Measurements from ENCODE around the gene UAP1L1. TPM values are rescaled to one million over a fixed set of nuclear protein-coding genes. Genes with fewer than 3 reads are reported as not detected.

Gene UAP1L1
- total RNA-seq, 1 donor from 2014 or later: 13.3 TPM

DNA sequence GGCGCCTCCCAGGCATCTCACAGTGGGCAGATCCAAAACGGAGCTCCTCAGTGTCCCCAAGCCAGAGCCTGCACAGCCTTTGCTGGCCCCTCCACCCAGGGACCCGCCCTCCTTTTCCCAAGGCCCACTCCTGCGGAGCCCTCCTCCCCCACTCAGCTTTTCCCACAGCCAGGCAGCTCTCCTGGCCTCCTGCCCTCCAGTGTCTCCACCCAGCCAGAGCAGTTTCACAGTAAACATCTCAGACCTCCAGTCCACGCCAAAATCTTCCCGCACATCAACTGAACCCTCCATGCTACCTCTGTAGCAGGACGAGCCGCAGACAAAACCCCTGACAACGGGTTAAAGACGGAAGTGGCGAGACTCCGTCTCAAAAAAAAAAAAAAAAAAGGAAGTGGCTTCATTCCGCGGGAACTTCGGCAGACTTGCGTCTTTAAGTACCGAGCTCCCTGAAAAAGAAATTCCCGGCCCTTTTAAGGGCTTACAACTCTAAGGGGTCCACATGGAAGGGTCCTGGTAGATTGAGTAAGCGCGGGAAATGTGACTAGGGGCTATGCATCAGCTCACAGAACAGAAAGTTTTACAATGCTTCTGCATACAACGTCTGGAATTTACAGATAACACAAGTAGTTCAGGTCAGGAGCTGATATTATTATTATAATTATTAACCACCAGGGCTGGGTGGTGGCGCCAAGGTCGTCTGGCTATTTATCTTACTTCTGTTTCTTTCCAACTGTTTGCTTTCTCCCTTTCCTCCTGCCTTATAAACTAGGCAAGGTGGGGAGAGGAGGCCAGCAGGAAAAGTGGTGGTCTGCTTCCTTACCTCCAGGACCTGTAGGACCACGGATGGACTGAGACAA lies 50.2 kb downstream of the UAP1L1 start:
- intact Hi-C loops (cut with DNase I): no loop called here
- TF ChIP-seq POLR2A (IDR thresholded peaks at IDR 0.05): no peak
- Histone ChIP-seq H3K27me3 (no peaks in the 10 kb centered on the region), H3K27ac (no peak overlapping the region), H3K4me1 (peaks cover 25% of the 10 kb centered on the region), H3K36me3 (no peaks in the 10 kb centered on the region), H3K9me3 (no peaks in the 10 kb centered on the region), H3K4me3 (peak overlapping the region; percentile 23 to 26)
- no peak for DNase-seq (ENCODE audit: extremely low spot score in 2 of 2)

DNA sequence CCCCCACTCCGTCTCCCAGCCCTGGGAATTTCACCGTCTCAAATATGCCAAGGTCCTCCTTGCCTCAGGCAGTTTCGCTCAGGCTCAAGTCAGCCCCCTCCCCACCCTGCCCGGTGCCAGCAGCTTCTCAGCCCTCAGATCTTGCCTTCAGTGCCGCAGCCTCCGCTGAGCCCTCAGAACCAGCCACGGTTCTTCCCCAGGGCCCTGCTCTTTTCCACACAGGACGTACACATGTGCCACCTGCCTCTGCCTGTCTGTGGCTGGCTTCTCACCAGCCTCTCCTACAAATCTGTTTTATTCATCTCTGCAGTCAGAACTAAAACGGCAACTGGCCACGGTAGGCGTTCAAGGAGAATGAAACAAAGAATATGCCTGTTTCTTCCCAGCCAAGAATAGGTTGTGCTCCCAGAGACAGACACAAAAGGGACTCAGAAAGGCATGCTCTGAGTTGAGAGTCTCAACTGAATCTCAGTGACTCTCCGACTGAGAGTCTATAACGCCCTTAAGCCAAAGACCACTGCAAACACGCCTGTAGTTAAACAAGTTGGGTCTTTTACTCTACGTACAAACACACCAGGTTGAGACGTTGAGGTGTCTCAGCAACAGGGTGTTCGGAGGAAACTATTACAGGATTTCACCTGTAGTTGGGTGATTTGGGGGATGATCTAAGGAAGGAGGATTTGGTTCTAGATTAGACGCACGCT lies 51.0 kb downstream of the UAP1L1 start:
- Histone ChIP-seq H3K4me3 (peak overlapping the region; percentile 58 to 61), H3K9me3 (no peaks in the 10 kb centered on the region), H3K36me3 (no peaks in the 10 kb centered on the region), H3K27ac (no peak overlapping the region), H3K4me1 (peaks cover 25% of the 10 kb centered on the region), H3K27me3 (no peaks in the 10 kb centered on the region)
- intact Hi-C loops (cut with DNase I): no loop called here
- no peak for DNase-seq (ENCODE audit: extremely low spot score in 2 of 2)
- TF ChIP-seq, protein P1, sequence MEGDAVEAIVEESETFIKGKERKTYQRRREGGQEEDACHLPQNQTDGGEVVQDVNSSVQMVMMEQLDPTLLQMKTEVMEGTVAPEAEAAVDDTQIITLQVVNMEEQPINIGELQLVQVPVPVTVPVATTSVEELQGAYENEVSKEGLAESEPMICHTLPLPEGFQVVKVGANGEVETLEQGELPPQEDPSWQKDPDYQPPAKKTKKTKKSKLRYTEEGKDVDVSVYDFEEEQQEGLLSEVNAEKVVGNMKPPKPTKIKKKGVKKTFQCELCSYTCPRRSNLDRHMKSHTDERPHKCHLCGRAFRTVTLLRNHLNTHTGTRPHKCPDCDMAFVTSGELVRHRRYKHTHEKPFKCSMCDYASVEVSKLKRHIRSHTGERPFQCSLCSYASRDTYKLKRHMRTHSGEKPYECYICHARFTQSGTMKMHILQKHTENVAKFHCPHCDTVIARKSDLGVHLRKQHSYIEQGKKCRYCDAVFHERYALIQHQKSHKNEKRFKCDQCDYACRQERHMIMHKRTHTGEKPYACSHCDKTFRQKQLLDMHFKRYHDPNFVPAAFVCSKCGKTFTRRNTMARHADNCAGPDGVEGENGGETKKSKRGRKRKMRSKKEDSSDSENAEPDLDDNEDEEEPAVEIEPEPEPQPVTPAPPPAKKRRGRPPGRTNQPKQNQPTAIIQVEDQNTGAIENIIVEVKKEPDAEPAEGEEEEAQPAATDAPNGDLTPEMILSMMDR (IDR thresholded peaks at IDR 0.05): no peak
- TF ChIP-seq POLR2AphosphoS5 (IDR thresholded peaks at IDR 0.05; ENCODE audit: insufficient read depth in 1 of 2, low read depth in 1 of 2): no peak
- TF ChIP-seq POLR2A (IDR thresholded peaks at IDR 0.05): no peak

DNA sequence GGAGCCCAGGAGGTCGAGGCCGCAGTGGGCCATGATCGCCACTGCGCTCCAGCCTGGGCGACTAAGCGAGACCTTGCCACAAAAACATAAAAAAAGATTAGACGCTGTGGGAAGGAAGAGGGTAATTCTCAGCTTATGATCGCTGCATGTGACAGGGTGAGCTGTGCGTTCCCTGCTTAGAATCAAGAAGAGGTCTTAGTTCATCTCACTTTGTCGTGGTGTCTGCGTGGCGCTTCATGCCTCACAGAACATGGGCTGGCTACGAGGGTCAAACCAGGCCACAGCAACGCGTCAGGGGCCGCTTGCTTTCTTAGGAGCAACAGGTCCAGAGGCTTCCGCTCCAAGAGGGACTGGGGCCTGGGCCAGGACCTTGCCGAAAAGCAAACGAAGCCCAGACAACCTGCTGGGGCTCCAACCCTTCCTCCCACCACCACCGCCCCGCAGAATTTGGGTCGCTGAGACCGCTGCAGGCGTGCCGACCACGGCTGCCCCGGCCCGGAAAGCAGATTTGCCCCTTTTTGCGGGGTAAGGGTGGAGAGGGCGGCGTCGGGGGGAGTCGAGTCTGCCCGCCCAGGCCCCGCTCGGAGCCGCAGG lies 51.6 kb downstream of the UAP1L1 start:
- no peaks in the 10 kb centered on the region for H3K36me3 ChIP-seq
- H3K4me3 ChIP-seq: peak overlapping the region; percentile 58 to 61
- H3K27me3 ChIP-seq: no peaks in the 10 kb centered on the region
- DNase-seq (ENCODE audit: extremely low spot score in 2 of 2): no peak
- TF ChIP-seq POLR2AphosphoS5 (IDR thresholded peaks at IDR 0.05; ENCODE audit: insufficient read depth in 1 of 2, low read depth in 1 of 2): no peak
- TF ChIP-seq, protein P1 (IDR thresholded peaks at IDR 0.05): no peak
- TF ChIP-seq POLR2A (IDR thresholded peaks at IDR 0.05): no peak
- H3K27ac ChIP-seq: peak overlapping the region; percentile 36
- intact Hi-C loops (cut with DNase I): no loop called here
- peaks cover 25% of the 10 kb centered on the region for H3K4me1 ChIP-seq
- H3K9me3 ChIP-seq: no peaks in the 10 kb centered on the region

- TF ChIP-seq POLR2AphosphoS5 (IDR thresholded peaks at IDR 0.05; ENCODE audit: insufficient read depth in 1 of 2, low read depth in 1 of 2) (peak; percentile 64 to 85), POLR2A (IDR thresholded peaks at IDR 0.05) (no peak)
- TF ChIP-seq, protein P1 (IDR thresholded peaks at IDR 0.05): no peak
- intact Hi-C loops (cut with DNase I): no loop called here
- Histone ChIP-seq H3K27ac (peak overlapping the region; percentile 36), H3K36me3 (no peaks in the 10 kb centered on the region), H3K27me3 (no peaks in the 10 kb centered on the region), H3K9me3 (no peaks in the 10 kb centered on the region), H3K4me1 (peaks cover 25% of the 10 kb centered on the region), H3K4me3 (peak overlapping the region; percentile 58 to 61)
- no peak for DNase-seq (ENCODE audit: extremely low spot score in 2 of 2)
Observed at GRCh38 chr9:137129456-137130175, 52.3 kb downstream of the UAP1L1 start.

DNA sequence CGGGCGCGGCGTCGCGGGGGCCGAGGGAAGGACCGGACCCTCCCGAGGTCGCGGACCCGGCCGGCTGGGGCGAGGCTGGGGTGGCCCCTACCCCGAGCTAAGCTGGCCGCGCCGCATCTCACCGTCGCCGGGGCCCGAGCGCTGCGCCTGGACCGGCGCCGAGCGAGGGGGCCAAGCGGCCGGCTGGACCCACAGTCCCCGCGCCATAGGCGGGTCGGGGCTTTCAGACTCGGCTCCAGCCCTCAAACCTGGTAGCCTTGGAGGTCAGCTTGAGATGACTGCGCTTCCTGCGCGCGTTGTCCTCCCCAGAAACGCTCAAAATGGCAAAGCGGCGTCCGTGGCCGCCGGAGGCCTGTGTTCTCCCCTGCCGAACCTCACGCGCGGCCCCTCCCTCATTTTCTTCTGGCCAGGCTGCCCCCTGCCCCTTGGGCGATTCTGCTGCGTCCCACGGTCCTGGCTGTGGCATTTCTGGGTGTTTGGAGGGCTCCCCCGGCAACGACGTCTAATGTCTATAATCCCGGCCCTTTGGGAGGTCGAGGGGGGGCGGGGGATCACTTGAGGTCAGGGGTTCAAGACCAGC lies 52.9 kb downstream of the UAP1L1 start:
- peak overlapping the region; percentile 36 for H3K27ac ChIP-seq
- no peaks in the 10 kb centered on the region for H3K36me3 ChIP-seq
- DNase-seq (ENCODE audit: extremely low spot score in 2 of 2): no peak
- no peaks in the 10 kb centered on the region for H3K27me3 ChIP-seq
- TF ChIP-seq, protein P1 (IDR thresholded peaks at IDR 0.05): no peak
- TF ChIP-seq POLR2A (IDR thresholded peaks at IDR 0.05) (no peak), POLR2AphosphoS5 (IDR thresholded peaks at IDR 0.05; ENCODE audit: insufficient read depth in 1 of 2, low read depth in 1 of 2) (no peak)
- peaks cover 25% of the 10 kb centered on the region for H3K4me1 ChIP-seq
- no peaks in the 10 kb centered on the region for H3K9me3 ChIP-seq
- H3K4me3 ChIP-seq: peak overlapping the region; percentile 58 to 61
- intact Hi-C loops (cut with DNase I): no loop called here

Data from vagina (tissue), 2 donors.